GM19239 (cell line): Measurements from ENCODE around the gene EPHB1.
"Not testable (repeated sequence)": the region's sequence is repeated elsewhere in the genome, so short reads cannot be mapped to it uniquely, and the experiment has no call there.

Source experiments
- DNase-seq: peaks from one replicate; pipeline ENCODE4 v3.0.0; 2011; ENCODE audit warnings: low spot score; ENCODE audit not compliant: insufficient read length
- FAIRE-seq: peaks from 2 replicates; lab custom pipeline; 2011; peaks lifted over from hg19 to GRCh38; lab: Jason Lieb, UNC

Gene EPHB1

GRCh38 chr3:135085652-135086436, 290.8 kb downstream of the EPHB1 start:
- FAIRE-seq = no peak
- DNase-seq = no peak

- DNase-seq (no peak), FAIRE-seq (no peak)
Measured at GRCh38 chr3:135087782-135088181, 292.7 kb downstream of the EPHB1 start.

- FAIRE-seq (no peak), DNase-seq (no peak)
Measured at GRCh38 chr3:135089451-135089850, 294.4 kb downstream of the EPHB1 start.

GRCh38 chr3:135090020-135090717, 295.1 kb downstream of the EPHB1 start:
- FAIRE-seq (no peak), DNase-seq (no peak)

GRCh38 chr3:135091946-135092345, 296.9 kb downstream of the EPHB1 start:
- DNase-seq (no peak), FAIRE-seq (no peak)

GRCh38 chr3:135093121-135093520, 298.1 kb downstream of the EPHB1 start:
- FAIRE-seq (no peak), DNase-seq (no peak)

GRCh38 chr3:135097276-135097946, 302.4 kb downstream of the EPHB1 start:
- FAIRE-seq (no peak), DNase-seq (no peak)

- DNase-seq (no peak), FAIRE-seq (no peak)
Measured at GRCh38 chr3:135099734-135100355, 304.8 kb downstream of the EPHB1 start.

- FAIRE-seq (no peak), DNase-seq (no peak)
Measured at GRCh38 chr3:135100366-135100765, 305.3 kb downstream of the EPHB1 start.

- DNase-seq = no peak
- FAIRE-seq = no peak
Measured at GRCh38 chr3:135103917-135104316, 308.9 kb downstream of the EPHB1 start.

- DNase-seq (peak; percentile 8), FAIRE-seq (no peak)
Measured at GRCh38 chr3:135106445-135106844, 311.4 kb downstream of the EPHB1 start.

- DNase-seq (no peak), FAIRE-seq (no peak)
Measured at GRCh38 chr3:135107043-135107442, 312.0 kb downstream of the EPHB1 start.

- FAIRE-seq (no peak), DNase-seq (no peak)
Measured at GRCh38 chr3:135109681-135110080, 314.6 kb downstream of the EPHB1 start.

- DNase-seq, FAIRE-seq: not testable (repeated sequence)
Measured at GRCh38 chr3:135114551-135114950, 319.5 kb downstream of the EPHB1 start.

GRCh38 chr3:135117977-135118376, 322.9 kb downstream of the EPHB1 start:
- no peak for DNase-seq
- no peak for FAIRE-seq

GRCh38 chr3:135118792-135119191, 323.7 kb downstream of the EPHB1 start:
- DNase-seq = no peak
- no peak for FAIRE-seq

GRCh38 chr3:135125171-135125801, 330.2 kb downstream of the EPHB1 start:
- no peak for FAIRE-seq
- DNase-seq = peak; percentile 13

- FAIRE-seq = no peak
Measured at GRCh38 chr3:135127946-135128470, 332.9 kb downstream of the EPHB1 start.

GRCh38 chr3:135128818-135129217, 333.8 kb downstream of the EPHB1 start:
- FAIRE-seq (no peak), DNase-seq (no peak)

More at GRCh38 chr3:135127946-135128470, 332.9 kb downstream of the EPHB1 start:
- no peak for DNase-seq

- FAIRE-seq (no peak), DNase-seq (no peak)
Measured at GRCh38 chr3:135131290-135131689, 336.2 kb downstream of the EPHB1 start.
